NOMO-1 (cell line): ENCODE measurements around the gene PXYLP1.
A peak's percentile ranks its signal among the peaks of the same experiment; 100 is the strongest.
"Not testable (repeated sequence)": the region's sequence is repeated elsewhere in the genome, so short reads cannot be mapped to it uniquely, and the experiment has no call there.

Experiments
- DNase-seq, 2 experiments: peaks; one replicate each; lab custom pipeline; 2025; ENCODE audit not compliant: unreplicated experiment in 2 of 2; lab: John Stamatoyannopoulos, UW

Gene PXYLP1

GRCh38 chr3:141291559-141292355 lies 60.1 kb downstream of the PXYLP1 start:
- DNase-seq = no peak

DNA sequence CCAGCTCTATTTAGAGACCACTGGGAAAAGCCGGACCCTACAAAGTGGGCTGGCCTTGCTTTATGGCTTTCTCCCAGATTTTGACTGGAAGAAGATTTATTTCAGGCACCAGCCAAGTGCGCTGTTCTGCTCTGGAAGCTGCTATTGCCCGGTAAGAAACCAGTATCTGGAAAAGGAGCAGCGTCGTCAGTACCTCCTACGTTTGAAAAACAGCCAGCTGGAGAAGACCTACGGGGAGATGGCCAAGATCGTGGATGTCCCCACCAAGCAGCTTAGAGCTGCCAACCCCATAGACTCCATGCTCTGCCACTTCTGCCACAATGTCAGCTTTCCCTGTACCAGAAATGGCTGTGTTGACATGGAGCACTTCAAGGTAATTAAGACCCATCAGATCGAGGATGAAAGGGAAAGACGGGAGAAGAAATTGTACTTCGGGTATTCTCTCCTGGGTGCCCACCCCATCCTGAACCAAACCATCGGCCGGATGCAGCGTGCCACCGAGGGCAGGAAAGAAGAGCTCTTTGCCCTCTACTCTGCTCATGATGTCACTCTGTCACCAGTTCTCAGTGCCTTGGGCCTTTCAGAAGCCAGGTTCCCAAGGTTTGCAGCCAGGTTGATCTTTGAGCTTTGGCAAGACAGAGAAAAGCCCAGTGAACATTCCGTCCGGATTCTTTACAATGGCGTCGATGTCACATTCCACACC lies 60.9 kb downstream of the PXYLP1 start:
- no peak for DNase-seq

GRCh38 chr3:141294301-141294700 lies 62.7 kb downstream of the PXYLP1 start:
- DNase-seq = no peak

DNA sequence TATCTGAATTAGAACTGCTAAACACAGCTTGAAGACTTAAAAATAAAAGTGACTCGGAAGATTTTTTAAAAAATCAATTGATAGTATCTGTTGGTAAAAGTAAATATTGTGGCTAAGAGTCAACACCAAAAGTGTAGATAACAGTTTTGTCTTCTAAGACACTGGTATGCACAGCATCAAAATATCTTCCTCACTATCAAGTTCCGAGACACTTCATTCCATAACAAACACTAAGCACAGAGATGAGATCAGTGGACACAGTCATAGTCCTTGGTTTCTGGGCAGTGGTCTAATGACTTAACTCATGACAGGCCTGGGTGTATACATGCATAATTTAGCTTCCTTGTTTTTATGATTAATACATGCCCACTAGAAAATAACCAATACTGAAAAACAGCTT lies 63.2 kb downstream of the PXYLP1 start:
- DNase-seq = no peak

DNA sequence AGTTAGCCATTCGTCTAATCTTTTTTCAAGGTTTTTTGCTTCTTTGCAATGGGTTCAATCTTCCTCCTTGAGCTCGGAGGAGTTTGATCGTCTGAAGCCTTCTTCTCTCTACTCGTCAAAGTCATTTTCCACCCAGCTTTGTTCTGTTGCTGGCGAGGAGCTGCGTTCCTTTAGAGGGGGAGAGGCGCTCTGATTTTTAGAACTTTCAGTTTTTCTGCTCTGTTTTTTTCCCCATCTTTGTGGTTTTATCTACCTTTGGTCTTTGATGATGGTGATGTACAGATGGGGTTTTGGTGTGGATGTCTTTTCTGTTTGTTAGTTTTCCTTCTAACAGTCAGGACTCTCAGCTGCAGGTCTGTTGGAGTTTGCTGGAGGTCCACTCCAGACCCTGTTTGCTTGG lies 68.8 kb downstream of the PXYLP1 start:
- not testable (repeated sequence) for DNase-seq

- DNase-seq = no peak
Observed at GRCh38 chr3:141302364-141303141, 70.9 kb downstream of the PXYLP1 start.

DNA sequence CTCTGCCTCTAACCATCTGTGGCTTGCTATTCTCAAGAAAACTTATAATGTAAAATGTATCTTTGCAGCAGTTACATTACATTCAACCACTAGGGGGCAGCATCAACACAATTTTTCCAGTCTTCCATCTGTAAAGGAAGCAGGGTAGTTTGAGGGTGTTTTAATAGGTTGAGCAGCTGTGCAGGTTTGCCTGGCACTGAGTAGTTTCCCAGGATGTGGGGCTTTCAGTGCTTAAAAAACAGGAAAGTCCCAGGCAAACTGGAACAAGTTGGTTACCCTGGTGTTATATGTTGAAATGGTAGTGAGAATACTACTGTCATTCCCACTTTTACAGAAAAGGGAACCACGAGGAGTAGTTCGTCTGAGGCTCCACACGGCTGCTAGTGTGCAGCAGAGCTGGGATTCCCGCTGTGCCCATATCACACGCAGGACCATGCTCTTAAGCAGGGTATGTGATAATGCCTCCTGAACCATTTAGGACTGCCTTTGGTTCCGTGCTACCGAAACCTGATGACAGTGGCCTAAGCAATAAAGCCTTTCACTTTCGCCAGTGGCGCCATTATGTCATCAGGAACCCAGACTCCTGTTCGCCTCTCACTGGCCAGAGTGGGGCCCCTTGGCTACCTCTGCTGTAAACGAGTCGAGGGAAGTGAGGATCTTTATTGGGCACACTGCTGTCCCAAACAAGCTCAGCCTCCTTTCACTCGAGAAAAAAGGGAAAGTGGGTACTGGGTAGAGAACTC lies 72.0 kb downstream of the PXYLP1 start:
- peak; percentile 76 to 93 for DNase-seq

- no peak for DNase-seq
Observed at GRCh38 chr3:141305436-141305835, 73.8 kb downstream of the PXYLP1 start.

DNA sequence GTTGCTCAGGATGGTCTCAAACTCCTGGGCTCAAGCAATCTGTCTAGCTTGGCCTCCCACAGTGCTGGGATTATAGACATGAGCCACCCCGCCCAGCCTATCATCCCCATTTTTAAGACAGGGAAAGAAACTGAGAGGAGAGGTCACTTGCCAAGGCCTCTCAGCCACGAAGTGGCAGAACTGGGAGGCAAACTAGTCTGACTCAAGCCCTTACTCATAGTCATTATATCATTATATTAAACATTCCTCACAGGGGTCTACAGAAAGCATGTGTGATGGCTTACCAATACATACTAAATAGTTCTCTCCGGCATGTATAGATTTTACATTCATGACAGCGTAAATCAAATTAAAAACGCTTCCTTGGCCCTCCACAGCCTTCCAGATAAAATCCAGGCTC lies 74.7 kb downstream of the PXYLP1 start:
- DNase-seq = no peak

DNA sequence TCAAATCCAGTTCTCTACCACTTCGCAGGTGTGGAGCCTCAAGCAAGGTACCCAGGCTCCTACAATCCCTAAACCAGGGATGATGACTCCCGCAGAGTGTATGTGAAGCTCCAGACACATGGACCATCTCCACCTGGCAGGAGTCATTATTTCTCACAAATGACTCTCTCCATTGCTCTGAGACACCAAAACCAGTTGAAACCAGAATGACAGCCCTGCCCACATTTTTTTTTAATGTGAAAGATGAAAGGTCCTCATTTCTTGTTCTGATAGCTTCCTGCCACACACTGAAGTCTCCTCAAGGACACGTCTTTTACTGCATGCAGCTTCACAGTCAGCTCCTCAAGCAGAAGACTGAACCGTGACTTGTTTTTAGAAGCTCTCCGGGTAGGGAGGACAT lies 75.3 kb downstream of the PXYLP1 start:
- no peak for DNase-seq

DNA sequence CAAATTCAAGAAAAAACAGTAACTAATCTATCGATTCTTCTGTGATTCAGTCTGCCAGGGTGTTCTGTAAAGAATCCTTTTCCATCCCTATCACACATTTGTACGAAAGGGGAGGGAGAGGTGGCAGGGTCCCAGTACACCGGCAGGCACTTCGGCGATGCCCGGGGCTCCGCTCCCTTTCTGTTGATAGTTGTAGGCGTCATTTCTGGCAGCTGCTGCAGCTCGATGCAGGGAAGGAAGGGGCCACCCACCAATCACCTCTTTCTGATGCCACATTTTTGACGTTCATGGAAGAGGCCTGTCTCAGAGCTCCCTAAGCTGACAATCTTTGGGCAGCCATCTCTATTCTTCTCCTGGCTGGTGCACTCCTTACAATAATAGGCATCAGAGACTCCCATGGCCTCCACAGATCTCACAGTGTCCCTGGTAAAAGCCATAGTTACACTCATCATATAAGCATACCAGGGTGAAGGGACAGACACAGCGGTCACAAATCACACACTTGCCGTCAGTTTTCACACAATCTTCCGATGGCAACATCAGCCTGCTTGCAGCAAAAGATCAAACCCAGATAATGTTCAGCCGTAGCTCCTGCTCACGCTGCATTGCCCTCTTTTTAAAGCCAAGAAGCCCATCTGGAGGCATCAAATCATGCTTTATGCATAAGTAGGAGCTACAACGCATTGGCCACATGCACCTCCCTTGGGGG lies 75.9 kb downstream of the PXYLP1 start:
- no peak for DNase-seq

GRCh38 chr3:141308588-141309218 lies 77.1 kb downstream of the PXYLP1 start:
- DNase-seq = no peak

GRCh38 chr3:141311170-141311495 lies 79.5 kb downstream of the PXYLP1 start:
- peak in 1 of 2 experiments; percentile 28 for DNase-seq

GRCh38 chr3:141311496-141312353 lies 80.1 kb downstream of the PXYLP1 start:
- peak; percentile 100 for DNase-seq

GRCh38 chr3:141312354-141313092 lies 80.9 kb downstream of the PXYLP1 start:
- DNase-seq = no peak

GRCh38 chr3:141313093-141313683 lies 81.6 kb downstream of the PXYLP1 start:
- no peak for DNase-seq

GRCh38 chr3:141314415-141314814 lies 82.8 kb downstream of the PXYLP1 start:
- DNase-seq = not testable (repeated sequence)

- DNase-seq = no peak
Observed at GRCh38 chr3:141316851-141317250, 85.2 kb downstream of the PXYLP1 start.
